GM21825 (cell line): ENCODE measurements around the gene VSTM4.
A peak's percentile ranks its signal among the peaks of the same experiment; 100 is the strongest.

Experiments used
- ATAC-seq: cut with Tn5 transposase; IDR thresholded peaks from one replicate; pipeline ENCODE4 v1.9.1; 2021; ENCODE audit warnings: mild to moderate bottlenecking, moderate library complexity; ENCODE audit not compliant: unreplicated experiment

Gene VSTM4

DNA sequence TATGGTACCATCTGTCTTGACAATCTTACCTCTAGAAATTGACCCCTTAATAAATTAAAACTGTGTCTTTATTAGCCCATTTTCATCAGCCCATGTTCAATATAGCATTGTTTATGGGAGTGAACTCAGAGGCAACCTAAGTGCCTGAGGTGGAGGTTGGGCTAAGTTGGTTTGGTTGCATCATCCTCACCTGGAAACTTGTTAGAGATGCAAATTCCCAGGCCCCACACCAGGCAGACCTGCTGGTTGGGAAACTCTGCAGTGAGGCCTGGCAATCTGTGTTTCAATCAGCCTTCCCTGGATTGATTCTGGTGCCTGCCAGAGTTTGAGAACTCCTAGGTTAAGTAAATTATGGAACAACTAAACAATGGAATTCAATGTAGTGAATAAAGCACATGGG is 27.9 kb upstream of the VSTM4 start:
- no peak for ATAC-seq

DNA sequence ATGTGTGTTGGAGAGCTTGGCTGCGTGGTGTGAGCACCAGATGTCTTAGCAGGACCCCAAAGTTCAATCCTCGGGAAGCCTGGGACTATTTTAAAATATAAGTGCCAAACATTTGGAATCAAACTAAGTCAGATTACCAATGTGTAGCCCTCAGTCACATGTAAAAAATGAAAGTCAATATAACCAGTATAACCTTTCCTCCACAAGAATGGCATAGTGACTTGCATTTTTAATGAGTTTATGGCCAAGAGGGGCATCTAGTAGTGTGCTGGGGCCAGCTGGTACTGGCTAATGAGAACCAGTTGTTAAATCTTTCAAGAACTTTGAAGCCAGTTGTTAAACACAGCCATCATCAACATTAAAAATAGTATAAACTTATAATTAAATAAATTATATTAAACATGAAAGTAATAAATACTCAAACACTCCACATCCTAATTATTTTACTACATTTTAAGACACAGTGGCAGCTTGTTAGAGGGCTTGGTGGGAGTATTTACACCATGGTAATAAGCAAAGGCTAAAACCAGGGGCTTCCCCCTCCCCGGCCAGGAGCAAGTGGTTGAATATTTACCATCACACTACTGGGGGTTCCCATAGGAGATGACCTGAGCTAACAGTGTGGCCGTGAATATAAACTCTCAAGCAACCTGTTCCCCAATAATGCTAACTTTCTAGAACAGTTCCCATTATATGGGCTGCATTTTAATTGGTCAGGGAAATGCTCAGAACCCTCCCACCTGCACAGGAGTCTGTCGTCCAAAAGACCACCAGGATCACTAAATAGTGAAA is 26.4 kb upstream of the VSTM4 start:
- ATAC-seq: peak; percentile 67

DNA sequence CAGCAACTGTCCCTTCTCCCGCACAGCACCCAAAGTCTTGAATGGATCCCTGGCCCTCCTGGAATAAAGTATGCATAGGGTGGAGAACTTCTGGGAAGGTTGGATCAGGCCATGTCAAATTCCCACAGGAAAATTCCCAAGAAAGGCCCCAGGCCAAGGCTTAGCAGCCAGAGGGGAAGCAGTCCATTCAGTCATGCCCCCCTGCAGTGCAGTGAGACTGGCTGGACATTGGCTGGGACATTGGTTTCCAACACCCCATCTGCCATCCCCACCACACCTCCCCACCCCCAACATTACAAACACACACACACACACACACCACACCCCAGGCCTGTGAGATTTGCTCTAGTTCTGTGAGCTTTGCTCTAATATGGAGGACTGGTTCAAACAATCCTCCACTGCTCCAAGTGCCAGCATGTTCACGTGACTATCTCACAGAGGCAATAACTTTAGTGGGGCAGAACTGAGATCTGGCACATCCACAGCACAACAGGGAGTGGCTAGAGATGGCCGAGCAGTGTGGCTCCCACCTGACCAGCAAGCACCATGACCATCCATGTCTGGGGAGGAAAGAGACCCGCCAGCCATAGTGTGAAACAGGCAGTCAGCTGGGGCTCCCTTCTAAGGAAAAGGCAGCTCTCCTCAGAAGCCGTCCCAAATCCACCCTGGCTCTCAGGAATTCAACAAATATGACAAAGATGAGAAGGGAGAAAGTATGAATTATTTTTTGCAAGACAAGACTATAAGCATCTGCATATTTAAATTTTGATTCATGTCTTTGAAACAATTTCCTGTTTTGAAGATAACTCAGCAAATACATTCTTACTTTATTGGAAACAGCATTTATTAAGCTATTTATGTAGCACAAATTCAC is 25.2 kb upstream of the VSTM4 start:
- no peak for ATAC-seq

DNA sequence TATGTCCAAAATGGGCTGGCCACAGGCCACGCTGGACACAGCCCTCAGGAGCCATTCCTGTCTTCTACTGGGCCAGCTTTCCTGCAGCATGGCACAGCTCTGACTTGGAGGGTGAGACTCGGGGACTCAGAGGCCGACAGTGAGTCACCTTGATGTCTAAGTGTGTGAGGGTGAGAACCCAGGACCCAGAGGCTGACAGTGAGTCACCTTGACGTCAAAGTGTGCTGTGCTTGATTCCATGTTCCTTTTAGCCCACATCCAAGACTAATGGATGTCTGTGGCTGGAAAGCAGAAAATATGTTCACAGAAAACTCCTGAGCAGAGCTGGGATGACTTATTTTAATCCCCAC is 24.5 kb upstream of the VSTM4 start:
- ATAC-seq: no peak

DNA sequence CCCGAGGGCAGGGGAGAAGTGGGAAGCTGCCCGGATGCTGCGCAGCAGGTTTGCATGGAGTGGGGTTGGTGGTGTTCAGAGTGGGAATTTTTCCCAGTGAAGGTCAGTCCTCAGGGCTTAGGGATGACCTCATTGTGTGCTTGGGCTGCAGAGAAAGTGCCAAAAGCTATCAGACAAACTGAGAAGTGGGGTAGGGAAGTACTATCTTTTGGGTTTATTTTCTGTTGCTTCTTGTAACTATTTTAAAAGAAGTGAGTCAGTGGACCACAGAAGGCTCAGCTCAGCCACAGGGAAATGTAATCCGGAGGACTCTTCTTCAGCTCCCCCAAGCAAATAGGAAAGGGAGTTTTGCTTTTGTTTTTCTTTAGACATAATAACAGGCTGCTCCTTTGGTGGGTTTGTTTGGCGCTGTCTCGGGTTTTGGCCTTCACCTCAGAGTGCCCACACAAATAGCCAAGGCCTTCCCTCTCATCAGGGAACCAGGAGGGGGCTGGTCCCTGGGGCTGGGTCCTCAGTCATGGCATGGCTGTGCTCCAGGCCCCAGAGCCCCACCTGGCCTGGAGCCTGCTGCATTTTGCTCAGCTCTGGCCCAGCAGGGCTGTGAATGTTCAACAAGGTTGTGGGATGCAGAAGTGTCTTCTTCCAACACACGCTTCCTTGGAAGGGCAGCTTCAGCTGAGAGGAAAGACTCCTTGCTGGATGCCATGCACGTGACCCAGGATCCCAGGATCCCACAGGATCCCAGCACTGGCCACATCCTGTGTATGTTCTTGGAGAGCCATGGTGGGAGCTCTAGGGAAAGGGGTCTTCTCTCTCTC is 23.9 kb upstream of the VSTM4 start:
- no peak for ATAC-seq

DNA sequence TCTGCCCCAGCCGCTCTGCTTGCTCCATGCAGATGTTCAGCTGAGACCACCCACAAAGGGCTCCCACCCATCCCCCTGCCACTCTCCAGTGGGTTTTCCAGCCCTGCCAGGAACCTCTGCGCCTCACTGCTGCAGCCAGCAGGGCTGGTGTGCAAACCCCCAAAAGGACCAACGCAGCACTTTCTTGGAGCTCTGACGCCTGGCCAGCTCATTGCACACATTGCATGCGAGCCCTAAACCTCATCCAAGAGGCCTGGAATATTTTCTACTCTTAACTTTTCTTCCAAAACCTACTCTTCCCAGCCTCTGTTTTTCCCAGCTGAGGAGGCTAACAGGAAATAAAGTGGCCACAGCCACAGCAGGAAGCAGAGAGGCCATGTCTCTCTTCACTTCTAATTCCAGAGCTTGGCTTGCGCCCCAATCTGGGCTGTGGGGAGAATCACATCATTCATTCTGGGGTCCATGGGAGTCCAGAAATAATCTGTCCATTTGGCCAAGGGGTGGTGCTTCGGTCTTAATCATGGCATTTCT is 23.1 kb upstream of the VSTM4 start:
- ATAC-seq: no peak

DNA sequence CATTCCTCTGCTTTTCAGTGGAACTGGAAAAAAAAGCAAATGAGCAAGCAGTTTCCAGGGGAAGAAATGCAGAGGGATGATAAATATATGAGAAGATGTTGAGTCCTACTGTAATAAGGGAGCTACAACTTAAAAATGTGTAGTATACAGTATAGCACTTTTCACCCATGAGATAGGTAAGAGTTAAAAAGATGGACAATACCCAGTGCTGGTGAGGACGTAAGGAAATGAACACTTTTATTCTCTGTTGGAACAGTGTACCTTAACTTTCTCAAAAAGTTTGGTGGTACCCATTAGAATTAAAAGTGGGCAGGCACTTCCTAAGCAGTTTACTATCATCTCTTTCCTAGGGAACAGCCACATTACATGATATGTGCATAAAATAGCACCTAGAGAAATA is 21.2 kb upstream of the VSTM4 start:
- ATAC-seq: no peak

DNA sequence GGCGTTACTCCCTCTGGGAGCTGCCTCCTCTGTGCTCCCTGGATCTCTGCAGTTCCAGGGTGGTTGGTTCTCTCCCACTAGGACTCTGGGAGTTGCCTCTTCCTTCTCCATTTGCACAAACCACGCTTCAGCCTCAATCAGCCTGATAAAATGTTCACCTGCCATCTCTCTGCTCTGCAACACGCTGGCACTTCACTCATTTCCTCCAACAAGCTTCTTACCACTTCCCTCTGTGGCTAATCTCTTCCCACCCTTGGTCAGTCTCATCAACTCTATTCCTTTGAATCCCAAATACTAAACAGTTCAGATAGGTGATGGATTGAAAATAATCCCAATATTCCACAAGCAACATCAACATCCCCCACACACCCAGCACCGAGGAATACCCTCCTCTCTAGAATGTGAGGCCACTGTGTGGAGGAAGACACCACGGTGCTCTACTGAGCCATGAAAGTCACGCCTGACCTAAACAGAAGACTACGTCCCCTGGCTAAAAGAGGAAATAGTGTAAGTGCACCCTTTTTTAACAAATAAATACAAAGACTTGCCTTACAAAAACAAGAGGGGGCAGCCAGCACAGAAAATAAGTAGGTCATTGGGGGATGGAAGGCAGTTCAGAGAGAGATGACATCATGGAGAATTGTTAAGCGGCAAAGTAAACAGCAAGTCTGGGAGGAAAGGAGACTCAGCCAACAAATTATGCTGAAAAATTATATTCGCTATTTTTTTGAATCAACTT is 20.4 kb upstream of the VSTM4 start:
- no peak for ATAC-seq

DNA sequence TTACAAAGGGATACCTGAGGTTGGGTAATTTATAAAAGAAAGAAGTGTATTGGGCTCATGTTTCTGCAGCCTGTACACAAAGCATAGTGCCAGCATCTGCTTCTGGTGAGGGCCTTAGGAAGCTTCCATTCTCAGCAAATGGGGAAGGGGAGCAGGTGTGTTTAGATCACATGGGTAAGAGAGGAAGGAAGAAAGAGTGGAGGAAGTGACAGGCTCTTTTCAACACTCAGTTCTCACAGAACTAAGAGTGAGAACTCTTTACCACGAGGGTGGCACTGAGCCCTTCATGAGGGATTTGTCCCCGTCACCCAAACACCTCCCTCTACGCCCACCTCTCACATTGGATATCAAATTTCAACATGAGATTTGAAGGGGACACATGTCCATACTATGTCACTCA is 19.0 kb upstream of the VSTM4 start:
- ATAC-seq: no peak

DNA sequence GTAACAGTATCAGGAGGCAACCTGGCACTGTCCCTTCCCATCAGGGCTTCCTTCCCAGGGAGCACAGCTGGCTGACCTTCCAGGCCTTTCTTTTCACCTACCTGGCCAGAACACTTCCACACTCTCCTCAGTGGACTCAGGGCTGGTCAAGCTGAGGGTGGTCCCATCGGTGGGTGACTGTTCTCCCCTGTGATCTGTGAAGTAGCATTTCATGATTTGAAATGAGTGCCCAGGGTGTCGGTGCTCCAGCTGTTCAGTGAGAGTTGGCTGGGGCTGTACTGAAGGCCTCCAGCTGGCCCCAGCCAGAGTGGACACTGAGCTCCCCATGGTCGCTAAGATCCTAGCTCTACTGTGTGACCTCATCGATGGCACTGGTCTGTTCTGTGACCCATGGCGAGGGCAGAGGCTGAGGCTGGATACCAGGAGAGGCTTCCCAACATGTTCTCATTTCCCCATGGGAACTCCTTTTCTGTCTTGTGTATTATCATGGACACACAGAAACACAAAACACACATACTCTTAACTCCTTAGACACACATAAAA is 18.5 kb upstream of the VSTM4 start, which contains the start of gene FAM170B:
TSS of gene FAM170B (minus strand) at position 316 of the 543 bp plus-strand sequence. CDS start at position 213, 103 bp downstream.
- ATAC-seq: no peak

DNA sequence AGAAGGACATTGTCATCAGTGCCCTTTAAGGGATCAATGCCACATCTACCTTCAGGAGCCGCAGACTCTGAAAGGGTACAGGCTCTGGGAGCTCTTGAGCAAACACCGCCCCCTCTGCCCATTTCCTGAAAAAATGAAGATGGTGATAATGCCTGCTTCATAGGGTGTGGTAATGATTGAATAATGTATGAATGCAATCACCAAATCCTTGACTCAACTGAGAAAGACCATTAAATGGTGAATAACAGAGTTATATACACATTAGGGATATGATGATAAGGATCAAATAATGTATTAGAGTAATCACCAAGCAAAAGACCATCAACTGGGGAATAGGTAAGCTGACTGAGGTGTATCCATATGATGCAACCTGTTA is 17.0 kb upstream of the VSTM4 start:
- no peak for ATAC-seq

DNA sequence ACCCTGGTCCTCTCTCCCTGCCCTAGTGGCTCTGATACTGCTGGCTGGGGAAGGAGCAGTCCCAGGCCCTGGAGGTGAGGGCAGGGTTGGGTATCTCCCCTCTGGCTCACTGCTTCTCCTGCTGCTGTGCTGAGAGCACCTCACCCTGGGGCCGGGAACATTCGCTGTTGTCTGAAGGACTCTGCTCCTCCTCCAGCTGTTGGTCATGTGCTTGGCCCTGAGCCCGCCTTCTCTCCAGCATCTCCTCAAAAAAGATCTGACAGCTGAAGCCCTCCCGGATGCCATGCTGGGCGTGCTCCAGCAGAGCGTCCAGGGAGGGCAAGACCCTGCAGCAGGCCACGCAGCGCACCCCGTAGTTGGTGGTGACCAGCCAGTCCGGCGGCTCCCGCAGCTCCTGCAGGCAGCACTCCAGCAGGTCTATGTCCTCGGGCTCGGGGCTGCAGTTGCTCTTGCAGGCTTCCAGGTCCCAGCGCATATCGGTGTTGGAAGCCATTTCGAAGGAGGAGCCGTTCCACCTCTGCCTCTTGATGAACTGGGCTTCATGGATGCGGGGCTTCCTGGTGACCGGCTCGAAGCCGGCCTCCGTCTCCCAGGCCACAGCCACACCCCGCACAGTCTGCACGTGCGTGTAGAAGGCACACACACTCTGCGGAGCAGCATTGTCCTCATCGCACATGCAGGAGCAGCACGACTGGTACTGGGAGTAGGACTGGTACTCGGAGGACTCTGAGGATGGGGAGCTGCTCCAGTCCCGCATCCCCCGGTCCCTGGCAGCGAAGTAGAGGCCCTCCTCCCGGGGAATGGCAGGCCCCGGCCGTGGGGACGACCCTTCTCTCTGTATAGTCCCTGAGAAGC is 16.4 kb upstream of the VSTM4 start:
- ATAC-seq: no peak

DNA sequence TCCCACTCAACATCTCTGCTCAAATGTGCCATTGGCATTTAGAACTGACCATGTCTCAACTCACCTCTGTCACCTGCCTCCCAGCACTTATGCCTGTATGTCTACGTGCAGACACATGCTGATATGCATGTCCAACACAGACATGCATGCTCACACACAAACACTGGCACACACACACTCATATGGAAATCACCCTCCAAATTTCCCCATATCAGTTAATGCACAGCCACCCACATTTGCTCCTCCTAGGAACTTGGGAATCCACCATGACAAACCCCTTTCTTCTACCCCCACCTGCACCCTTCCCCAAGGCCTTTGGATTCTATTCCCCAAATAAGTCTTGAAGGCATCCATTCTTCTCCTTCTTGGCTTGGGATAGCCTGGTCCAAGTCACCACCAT is 14.1 kb upstream of the VSTM4 start:
- ATAC-seq: no peak

DNA sequence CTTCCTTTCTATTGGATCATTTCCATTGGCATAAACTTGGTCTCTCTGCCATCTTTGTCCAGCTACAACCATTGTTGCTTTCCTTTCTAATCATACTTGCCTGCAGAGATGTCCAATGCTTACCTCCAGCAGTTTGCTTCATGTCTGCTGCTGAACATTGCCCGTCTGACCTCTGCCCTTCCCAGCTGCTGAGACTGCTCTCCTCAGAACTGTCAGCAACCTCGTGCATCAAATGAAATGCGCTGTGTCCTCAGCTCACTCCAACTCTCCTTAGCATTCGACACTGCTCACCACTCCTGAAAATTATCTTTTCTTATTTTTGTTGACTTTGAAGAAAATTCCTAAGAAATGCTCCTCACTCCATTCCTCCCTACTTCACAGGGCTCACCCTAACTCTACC is 13.5 kb upstream of the VSTM4 start:
- no peak for ATAC-seq

DNA sequence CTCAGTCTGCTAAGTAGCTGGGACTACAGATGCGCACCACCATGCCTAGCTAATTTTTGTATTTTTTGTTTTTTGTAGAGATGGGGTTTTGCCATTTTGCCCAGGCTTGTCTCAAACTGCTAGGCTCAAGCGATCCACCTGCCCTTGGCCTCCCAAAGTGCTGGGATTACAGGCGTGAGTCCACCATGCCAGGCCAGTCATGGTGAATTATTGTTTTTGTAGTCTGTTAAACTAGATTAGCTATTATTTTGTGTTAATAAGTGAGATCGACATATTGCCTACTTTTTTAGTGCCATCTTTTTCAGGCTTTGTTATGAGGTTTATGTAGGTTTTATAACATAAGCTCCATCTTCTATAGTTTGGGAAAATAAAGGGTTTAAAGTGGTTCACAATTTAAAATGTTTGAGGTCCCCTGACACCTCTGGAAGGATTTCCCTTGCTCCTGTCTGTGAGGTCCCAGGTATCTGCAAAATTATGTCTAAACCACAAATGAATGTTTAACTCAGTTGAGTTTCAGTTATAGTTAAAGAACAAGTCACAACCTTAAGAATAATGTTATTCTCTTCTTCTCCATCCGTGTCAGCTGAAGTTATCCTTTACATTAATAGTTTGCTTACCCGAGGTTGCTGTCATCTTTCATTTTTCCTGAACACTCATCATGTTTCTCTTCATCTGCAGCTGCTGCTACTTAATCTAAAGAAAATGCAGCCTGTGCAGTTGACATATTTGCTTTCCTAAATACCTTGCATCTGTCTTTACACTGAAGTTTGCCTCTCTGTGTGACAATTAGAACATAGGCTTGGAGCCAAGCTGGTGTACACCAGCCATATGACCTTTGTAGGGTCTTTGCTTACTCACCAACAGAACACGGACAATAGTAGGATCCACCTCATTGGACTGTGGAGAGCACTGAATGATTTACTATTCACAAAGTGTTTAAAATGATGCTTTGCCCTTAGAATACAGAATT is 8.9 kb upstream of the VSTM4 start:
- no peak for ATAC-seq

DNA sequence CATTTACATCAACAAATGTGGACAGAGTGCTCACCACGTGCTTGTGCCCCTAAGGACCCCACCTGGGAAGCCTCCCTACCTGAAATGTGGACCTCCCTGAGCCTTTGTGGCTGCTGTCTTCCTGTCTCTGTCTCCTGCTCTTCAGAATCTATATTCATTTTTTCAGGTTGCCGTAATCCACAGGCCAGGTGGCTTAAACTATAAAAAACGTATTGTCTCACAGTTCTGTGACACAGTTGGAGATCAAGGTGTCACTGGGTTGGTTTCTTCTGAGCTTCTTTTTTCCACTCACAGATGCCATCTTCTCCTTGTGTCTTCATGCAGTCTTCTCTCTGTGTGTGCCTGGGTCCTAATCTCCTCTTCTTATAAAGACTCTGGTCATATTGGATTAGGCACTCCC is 5.6 kb upstream of the VSTM4 start:
- ATAC-seq: no peak

DNA sequence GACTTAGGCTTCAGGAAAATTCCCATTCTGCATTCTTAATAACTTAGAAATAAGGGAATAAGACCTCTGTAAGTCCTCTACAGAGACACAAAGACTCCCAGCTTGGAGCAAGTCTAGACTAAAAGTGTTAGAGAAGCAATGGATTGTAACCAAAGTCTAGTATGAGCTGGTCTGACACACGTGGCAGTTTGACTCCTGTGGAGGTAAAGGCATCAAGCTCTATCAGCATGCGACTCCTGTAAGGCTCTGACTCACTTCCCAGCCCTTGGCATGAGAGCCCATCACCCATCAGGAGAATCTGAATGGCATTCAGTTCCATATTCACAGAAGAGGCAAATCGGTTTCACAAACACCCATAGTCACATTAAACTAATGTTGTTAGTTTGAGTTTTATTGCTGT is 4.4 kb upstream of the VSTM4 start:
- ATAC-seq: no peak

DNA sequence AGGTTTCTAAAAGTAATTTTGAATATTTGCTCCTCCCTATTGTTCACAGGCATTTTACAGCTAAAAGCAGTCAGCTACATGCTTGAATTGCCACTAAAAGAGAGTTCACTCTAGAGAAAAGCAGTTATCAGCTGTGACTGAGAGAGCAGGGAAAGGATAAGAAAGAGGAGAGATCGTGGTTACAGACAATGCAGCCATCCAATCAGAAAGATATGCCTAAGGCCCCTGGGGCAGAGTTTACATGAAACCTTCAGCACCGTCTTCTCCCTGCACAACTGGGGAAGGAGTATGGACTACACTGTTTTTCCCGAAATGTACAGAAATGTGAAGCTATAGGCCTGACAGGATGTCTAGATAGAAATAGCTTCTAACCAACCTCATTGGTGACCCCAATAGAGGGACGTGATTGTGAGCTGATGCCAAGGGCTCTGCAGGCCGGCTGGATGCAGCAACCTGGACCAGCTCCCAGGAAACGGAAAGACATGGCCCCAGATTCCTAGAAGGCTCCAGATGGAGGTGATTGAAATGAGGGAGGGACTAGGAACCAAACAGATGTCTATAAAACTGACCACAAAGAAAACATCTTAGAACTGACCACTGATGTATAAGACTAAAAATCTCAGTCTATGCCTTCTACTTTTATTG is 3.2 kb upstream of the VSTM4 start:
- no peak for ATAC-seq
